Endothelial cell of umbilical vein (primary cell): Measurements from ENCODE around the gene ASPHD2.

Experiments used
- POLR2A ChIP-seq: IDR thresholded peaks from 2 replicates; pipeline ENCODE4 v1.6.1; 2012; ENCODE audit warnings: low read depth, mild to moderate bottlenecking, control low read depth, low read length
- POLR2AphosphoS5 ChIP-seq: IDR thresholded peaks from 2 replicates; pipeline ENCODE4 v1.6.1; 2012; ENCODE audit warnings: low read depth, mild to moderate bottlenecking, control low read depth, low read length, moderate library complexity; ENCODE audit not compliant: insufficient read depth

- no peak for TF ChIP-seq POLR2AphosphoS5
- TF ChIP-seq POLR2A: no peak
These were observed 48.3 kb downstream of the ASPHD2 start for GRCh38 chr22:26477341-26477731.
